Transverse colon (tissue), 4 donors: Measurements from ENCODE around the gene BMPR1B.

Experiments
- CTCF ChIP-seq, 5 experiments: fragments of 200-600 bp in 3 of 5; fragments of 450-650 bp in 2 of 5; sonication (generic) in 3 of 5; IDR thresholded peaks; 1 replicate in 2 of 5; 2 replicates in 3 of 5; pipeline ENCODE4 v1.5.1; 2016 to 2017; ENCODE audit warnings: antibody characterized with exemption in 5 of 5, inconsistent platforms in 3 of 5, mild to moderate bottlenecking in 2 of 5, moderate library complexity in 1 of 5
- EP300 ChIP-seq: sonication (generic); formaldehyde crosslinking; IDR thresholded peaks from one replicate; pipeline ENCODE4 v1.6.1; 2017; ENCODE audit warnings: antibody characterized with exemption, low read depth
- POLR2A ChIP-seq: fragments of 450-650 bp; IDR thresholded peaks from one replicate; pipeline ENCODE4 v1.6.1; 2016; ENCODE audit warnings: antibody characterized with exemption, mild to moderate bottlenecking, moderate library complexity
- POLR2AphosphoS5 ChIP-seq, 3 donors: sonication (generic); formaldehyde crosslinking; IDR thresholded peaks; one replicate each; pipeline ENCODE4 v1.6.1; 2016; ENCODE audit warnings: antibody characterized with exemption in 3 of 3

GRCh38 chr4:95066050-95066449 lies 308.3 kb downstream of the BMPR1B start:
- no peak for TF ChIP-seq EP300
- TF ChIP-seq CTCF (IDR thresholded peaks at IDR 0.05), result no peak
- no peak for TF ChIP-seq POLR2A
- TF ChIP-seq POLR2AphosphoS5 (IDR thresholded peaks at IDR 0.05), result no peak
